PC-9 (cell line): ENCODE measurements around the gene TMEM14C. TPM values are rescaled to one million over a fixed set of nuclear protein-coding genes. Genes with fewer than 3 reads are reported as not detected.
A peak's percentile ranks its signal among the peaks of the same experiment; 100 is the strongest.
"Not testable (repeated sequence)": the region's sequence is repeated elsewhere in the genome, so short reads cannot be mapped to it uniquely, and the experiment has no call there.

Source experiments
- BruUV-seq: library from RNA; stranded (reverse); fragments of 400-500 nt; replicated peaks from 2 replicates; lab custom pipeline; 2021; lab: Mats Ljungman, UMichigan
- CTCF ChIA-PET: fragments of 300-600 bp; sonication (Branson Sonifier 250); formaldehyde crosslinking; loops from one replicate; lab custom pipeline; 2022; ENCODE audit warnings: antibody characterized with exemption; lab: Charles Lee
- POLR2A ChIA-PET: fragments of 300-600 bp; sonication (Branson Sonifier 250); formaldehyde crosslinking; loops from one replicate; lab custom pipeline; 2022; ENCODE audit warnings: antibody characterized with exemption; ENCODE audit not compliant: unreplicated experiment; lab: Charles Lee
- DNase-seq, 2 experiments: peaks; one replicate each; pipeline versions ENCODE4 v3.0.0 to v3.0.0-alpha.2; 2015 to 2022; ENCODE audit warnings: mixed read lengths in 1 of 2
- H2AFZ ChIP-seq: fragments of 200-600 bp; sonication (generic); 2 replicates; pipeline ENCODE4 v1.8.1; 2017; ENCODE audit warnings: antibody characterized with exemption
- H3F3A ChIP-seq: fragments of 200-600 bp; sonication (generic); 2 replicates; pipeline ENCODE4 v1.8.1; 2017; ENCODE audit warnings: antibody characterized with exemption, mild to moderate bottlenecking, low read depth; ENCODE audit not compliant: insufficient read depth
- H3K27ac ChIP-seq: fragments of 200-600 bp; sonication (generic); 2 replicates; pipeline ENCODE4 v1.6.1; 2016; ENCODE audit warnings: mixed run types
- H3K27me3 ChIP-seq: fragments of 200-600 bp; sonication (generic); 2 replicates; pipeline ENCODE4 v1.6.1; 2016; ENCODE audit warnings: low read depth, mixed run types; ENCODE audit not compliant: insufficient read depth
- H3K36me3 ChIP-seq: fragments of 200-600 bp; sonication (generic); 2 replicates; pipeline ENCODE4 v1.6.1; 2016; ENCODE audit warnings: low read depth, mixed run types
- H3K4me1 ChIP-seq: fragments of 200-600 bp; sonication (generic); replicated peaks from 2 replicates; pipeline ENCODE4 v1.6.1; 2016; ENCODE audit warnings: mixed run types; ENCODE audit not compliant: insufficient read depth
- H3K4me2 ChIP-seq: fragments of 200-600 bp; sonication (generic); 2 replicates; pipeline ENCODE4 v1.6.1; 2017; ENCODE audit warnings: mixed run types
- H3K4me3 ChIP-seq: fragments of 200-600 bp; sonication (generic); 2 replicates; pipeline ENCODE4 v1.6.1; 2016; ENCODE audit warnings: mixed run types
- H3K79me2 ChIP-seq: fragments of 200-600 bp; sonication (generic); 2 replicates; pipeline ENCODE4 v1.6.1; 2017; ENCODE audit warnings: low read depth, mixed run types
- H3K9me2 ChIP-seq: fragments of 200-600 bp; sonication (generic); 2 replicates; pipeline ENCODE4 v1.8.1; 2017; ENCODE audit warnings: mild to moderate bottlenecking; ENCODE audit not compliant: insufficient read depth
- H3K9me3 ChIP-seq: fragments of 200-600 bp; sonication (generic); 2 replicates; pipeline ENCODE4 v1.8.1; 2016; ENCODE audit warnings: low read depth; ENCODE audit not compliant: insufficient read depth
- H4K20me1 ChIP-seq: fragments of 200-600 bp; sonication (generic); 2 replicates; pipeline ENCODE4 v1.8.1; 2017; ENCODE audit not compliant: insufficient read depth
- CTCF ChIP-seq: fragments of 200-600 bp; sonication (generic); conservative IDR thresholded peaks from 2 replicates; pipeline ENCODE4 v1.6.1; 2017; ENCODE audit warnings: mixed run types, antibody characterized with exemption, mild to moderate bottlenecking, moderate library complexity
- EZH2 ChIP-seq: fragments of 200-600 bp; sonication (generic); IDR thresholded peaks from 2 replicates; pipeline ENCODE4 v1.8.0; 2017; ENCODE audit warnings: antibody characterized with exemption, low read depth
- intact Hi-C: fragments of 100-400 bp; cut with micrococcal nuclease; formaldehyde crosslinking; loops from one replicate; pipeline ENCODE4 v1.10.0; 2022; ENCODE audit not compliant: unreplicated experiment
- total RNA-seq: library from RNA; stranded (reverse); gene quantifications from 2 replicates; pipeline ENCODE4 v1.2.3, GENCODE V29; 2021

TMEM14C gene
- total RNA-seq, 1 experiment from 2014 or later: 166 TPM

DNA sequence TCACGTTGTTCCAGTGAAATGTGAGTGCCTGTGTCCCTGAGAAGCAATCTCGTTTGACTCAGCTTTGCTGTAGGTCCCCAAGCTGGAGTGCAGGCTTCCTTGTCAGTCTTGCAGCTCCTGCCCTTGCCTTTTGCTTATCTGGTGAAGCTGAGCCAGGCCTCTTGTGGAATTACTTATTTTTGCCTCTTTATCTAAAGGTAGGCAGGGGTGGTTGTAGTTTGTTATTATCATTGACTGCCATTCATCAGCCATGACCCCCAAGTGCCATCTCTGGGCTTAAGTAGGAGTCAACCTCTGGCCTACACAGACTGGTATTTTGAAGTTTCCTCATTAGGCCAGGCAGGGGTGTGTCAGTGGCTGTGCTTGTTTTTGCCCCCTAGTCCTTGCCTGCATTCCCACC is 26.9 kb downstream of the TMEM14C start:
- H3K79me2 ChIP-seq: peaks cover 39% of the 10 kb centered on the region
- H3K4me3 ChIP-seq: no peak overlapping the region
- no peak overlapping the region for H2AFZ ChIP-seq
- intact Hi-C loops: no loop called here
- no peak overlapping the region for H3K27ac ChIP-seq
- H3K4me2 ChIP-seq: peak overlapping the region; percentile 84; the same call in 1 of the 2 replicates
- H4K20me1 ChIP-seq: no peaks in the 10 kb centered on the region
- peaks cover 13% of the 10 kb centered on the region; the same call in 1 of the 2 replicates for H3K4me1 ChIP-seq
- ChIA-PET POLR2A (no interaction called here), CTCF (no interaction called here)
- no peaks in the 10 kb centered on the region for H3F3A ChIP-seq
- no peak for TF ChIP-seq CTCF
- no peak for TF ChIP-seq EZH2
- no peaks in the 10 kb centered on the region for H3K9me2 ChIP-seq
- BruUV-seq: no TSS peak
- H3K9me3 ChIP-seq: no peaks in the 10 kb centered on the region
- no peak for DNase-seq
- no peaks in the 10 kb centered on the region for H3K36me3 ChIP-seq
- H3K27me3 ChIP-seq: no peaks in the 10 kb centered on the region

DNA sequence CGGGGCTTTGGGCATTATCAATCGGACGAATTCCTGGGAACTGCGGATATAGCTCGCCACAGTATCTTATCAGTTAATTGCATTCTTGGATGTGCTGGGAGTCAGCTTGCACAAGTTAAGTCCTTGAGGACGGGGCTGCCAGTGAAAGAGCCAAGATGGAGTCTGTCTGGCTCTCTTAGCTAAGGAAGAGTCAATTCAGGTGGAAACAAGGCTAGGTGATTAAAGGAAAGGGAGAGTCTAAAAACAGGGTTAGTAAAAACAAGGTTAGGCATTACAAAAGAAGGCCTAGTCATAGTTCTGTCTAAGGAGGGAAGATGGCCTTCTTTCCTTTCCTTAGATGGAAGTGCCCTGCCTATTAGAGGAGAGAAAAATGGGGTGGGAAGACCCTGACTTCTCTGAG is 27.7 kb downstream of the TMEM14C start:
- H3K4me3 ChIP-seq, H2AFZ ChIP-seq, H3K9me2 ChIP-seq, POLR2A ChIA-PET, H3K9me3 ChIP-seq, DNase-seq, H3K27me3 ChIP-seq, CTCF ChIA-PET, intact Hi-C loops, H3K4me2 ChIP-seq, H3K27ac ChIP-seq, H3F3A ChIP-seq, H4K20me1 ChIP-seq, BruUV-seq, H3K36me3 ChIP-seq: not testable (repeated sequence)
- Histone ChIP-seq H3K79me2 (peaks cover 39% of the 10 kb centered on the region), H3K4me1 (peaks cover 13% of the 10 kb centered on the region; the same call in 1 of the 2 replicates)

GRCh38 chr6:10751757-10752156 is 28.9 kb downstream of the TMEM14C start:
- intact Hi-C loops, CTCF ChIA-PET, H2AFZ ChIP-seq, H3K9me2 ChIP-seq, POLR2A ChIA-PET, H3K9me3 ChIP-seq, BruUV-seq, H3K36me3 ChIP-seq, H3K4me3 ChIP-seq, H3F3A ChIP-seq, H3K27ac ChIP-seq, DNase-seq, H3K4me2 ChIP-seq, H4K20me1 ChIP-seq, H3K27me3 ChIP-seq: not testable (repeated sequence)
- peaks cover 39% of the 10 kb centered on the region for H3K79me2 ChIP-seq
- H3K4me1 ChIP-seq: peaks cover 11% of the 10 kb centered on the region; the same call in 1 of the 2 replicates

DNA sequence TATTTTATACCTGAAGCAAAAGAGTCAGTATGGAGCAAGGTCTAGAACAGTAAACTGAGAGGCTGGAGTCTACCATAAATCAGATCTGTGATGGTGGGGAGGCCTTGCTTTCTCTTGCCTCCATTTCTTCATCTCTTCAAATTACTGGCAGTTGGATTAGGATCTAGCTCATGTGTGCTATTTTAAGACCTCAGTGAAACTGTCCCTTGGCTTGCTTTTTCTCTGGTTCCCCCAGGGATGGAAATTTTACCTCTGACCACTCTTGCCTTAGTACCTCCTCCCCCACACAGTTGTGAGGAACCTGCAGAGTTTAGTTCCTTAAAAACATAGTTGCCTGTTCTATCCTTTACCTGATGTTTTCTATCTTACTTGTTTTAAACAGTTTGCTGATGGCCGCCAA is 33.2 kb downstream of the TMEM14C start:
- CTCF ChIA-PET: no interaction called here
- TF ChIP-seq EZH2 (no peak), CTCF (no peak)
- no peak overlapping the region for H3K27ac ChIP-seq

More for the DNA sequence above, 33.2 kb downstream of the TMEM14C start:
- Histone ChIP-seq H3K27me3 (no peaks in the 10 kb centered on the region), H3K36me3 (no peaks in the 10 kb centered on the region), H3F3A (peaks cover 30% of the 10 kb centered on the region), H3K9me2 (no peaks in the 10 kb centered on the region), H3K4me2 (no peak overlapping the region), H3K4me3 (no peak overlapping the region), H3K9me3 (no peaks in the 10 kb centered on the region), H3K79me2 (peaks cover 8% of the 10 kb centered on the region; the same call in 1 of the 2 replicates), H4K20me1 (no peaks in the 10 kb centered on the region; the same call in 1 of the 2 replicates), H2AFZ (no peak overlapping the region), H3K4me1 (peaks cover 21% of the 10 kb centered on the region)
- intact Hi-C loops: no loop called here
- no peak for DNase-seq
- no TSS peak for BruUV-seq
- POLR2A ChIA-PET: no interaction called here
